HG02763 (cell line): Measurements from ENCODE around the gene SLC35G2.
"Not testable (repeated sequence)": the region's sequence is repeated elsewhere in the genome, so short reads cannot be mapped to it uniquely, and the experiment has no call there.

Experiments used
- ATAC-seq: cut with Tn5 transposase; IDR thresholded peaks from one replicate; pipeline ENCODE4 v1.9.1; 2021; ENCODE audit warnings: mild to moderate bottlenecking, moderate library complexity; ENCODE audit not compliant: unreplicated experiment

SLC35G2 gene

GRCh38 chr3:136885357-136886213 is 66.7 kb downstream of the SLC35G2 start:
- ATAC-seq = no peak

- no peak for ATAC-seq
Measured at GRCh38 chr3:136889947-136890346, 71.0 kb downstream of the SLC35G2 start.

- ATAC-seq = no peak
Measured at GRCh38 chr3:136891934-136892855, 73.3 kb downstream of the SLC35G2 start.

- no peak for ATAC-seq
Measured at GRCh38 chr3:136893848-136894443, 75.0 kb downstream of the SLC35G2 start.

GRCh38 chr3:136897171-136897570 is 78.2 kb downstream of the SLC35G2 start:
- not testable (repeated sequence) for ATAC-seq

- no peak for ATAC-seq
Measured at GRCh38 chr3:136898549-136898948, 79.6 kb downstream of the SLC35G2 start.

- no peak for ATAC-seq
Measured at GRCh38 chr3:136898954-136899353, 80.0 kb downstream of the SLC35G2 start.

GRCh38 chr3:136899622-136900158 is 80.8 kb downstream of the SLC35G2 start:
- no peak for ATAC-seq

GRCh38 chr3:136900694-136901093 is 81.8 kb downstream of the SLC35G2 start:
- not testable (repeated sequence) for ATAC-seq

GRCh38 chr3:136901391-136901790 is 82.5 kb downstream of the SLC35G2 start:
- no peak for ATAC-seq

- ATAC-seq = not testable (repeated sequence)
Measured at GRCh38 chr3:136902530-136902929, 83.6 kb downstream of the SLC35G2 start.

- ATAC-seq = no peak
Measured at GRCh38 chr3:136903899-136904298, 85.0 kb downstream of the SLC35G2 start.

- no peak for ATAC-seq
Measured at GRCh38 chr3:136904746-136905145, 85.8 kb downstream of the SLC35G2 start.
